ENCODE measurements around the gene CEBPG. TPM values are rescaled to one million over a fixed set of nuclear protein-coding genes. Genes with fewer than 3 reads are reported as not detected.

CEBPG gene
- total RNA-seq, 1 experiment from 2014 or later, result 91.3 TPM

DNA sequence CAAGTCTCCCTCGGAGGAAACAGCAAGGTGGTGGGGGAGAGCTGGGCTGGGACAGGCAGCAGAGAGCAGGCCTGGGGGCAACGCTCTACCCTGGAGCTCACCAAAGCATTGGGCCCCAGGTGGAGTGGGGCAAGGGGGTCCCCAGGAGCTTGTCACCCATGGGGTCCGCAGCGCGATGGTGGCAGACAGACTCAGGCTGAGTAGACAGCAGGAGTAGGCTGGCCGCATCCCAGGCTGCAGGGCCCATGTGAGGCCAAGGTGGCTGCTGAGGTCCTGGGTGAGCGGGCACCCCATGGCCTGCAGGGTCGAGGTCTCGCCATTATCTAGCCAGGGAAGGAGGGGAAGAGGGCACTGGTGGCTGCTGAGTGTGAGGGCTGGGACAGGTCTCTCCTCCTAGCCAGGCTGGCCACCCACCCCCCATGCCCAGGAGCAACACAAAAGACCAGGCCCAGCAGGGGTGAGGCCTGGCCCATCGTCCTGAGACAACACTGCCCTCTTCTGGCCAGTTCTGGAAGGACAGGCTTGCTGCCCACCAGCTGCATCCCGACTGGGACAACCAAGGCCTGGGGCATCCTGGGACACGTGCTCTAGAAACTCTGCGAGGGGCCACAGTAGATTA lies 33.1 kb downstream of the CEBPG start:
- no TSS peak for BruUV-seq (replicated peaks)
- Mint-ChIP-seq H3K4me1 (ENCODE audit: insufficient read depth, unreplicated experiment) (no peaks in the 10 kb centered on the region), H3K9me3 (ENCODE audit: unreplicated experiment) (no peaks in the 10 kb centered on the region), H3K36me3 (ENCODE audit: insufficient read depth, unreplicated experiment) (no peaks in the 10 kb centered on the region), H3K27ac (ENCODE audit: low read depth, unreplicated experiment) (no peak overlapping the region), H3K27me3 (ENCODE audit: insufficient read depth, unreplicated experiment) (no peaks in the 10 kb centered on the region), H3K4me3 (ENCODE audit: unreplicated experiment) (no peak overlapping the region)
- POLR2A ChIA-PET, result interaction anchor here (0.6 kb wide), 1 partner anchor 104 kb away, joined by 3 read pairs; the partner anchor contains the start of gene CEBPA
- DNase-seq (ENCODE audit: unreplicated experiment), result peak; percentile 73
- intact Hi-C loops (cut with micrococcal nuclease), result loop anchor here (1.0 to 2.0 kb wide), 4 partner anchors 74 to 262 kb away; no protein-coding TSS in a partner anchor
- CTCF ChIA-PET, result interaction anchor here (0.5 to 28.9 kb wide), 43 partner anchors 8 to 743 kb away, joined by 3 to 530 read pairs (median 5); no protein-coding TSS in a partner anchor
- TF ChIP-seq CTCF (IDR thresholded peaks at IDR 0.05; ENCODE audit: unreplicated experiment), result peak; percentile 95

DNA sequence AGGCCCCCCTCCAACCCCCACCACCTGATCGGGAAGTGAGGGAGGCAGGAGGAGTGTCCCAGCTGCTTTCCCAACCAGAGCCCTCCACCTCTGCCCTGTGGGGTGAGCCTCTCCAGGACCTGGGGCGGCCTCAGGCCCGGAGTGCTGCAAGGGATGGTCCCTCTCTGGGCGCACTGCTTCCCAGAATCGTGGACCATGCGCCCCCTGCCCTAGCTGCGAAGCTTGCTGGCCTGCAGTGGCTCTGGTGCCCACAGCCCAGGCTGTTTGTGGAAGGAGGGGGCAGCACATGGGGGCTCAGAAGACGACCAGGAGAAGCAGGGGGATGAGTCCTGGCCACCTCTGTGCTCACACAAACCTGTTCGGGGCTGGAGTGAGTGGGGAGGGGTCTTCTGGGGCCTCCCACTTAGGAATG lies 33.6 kb downstream of the CEBPG start:
- H3K27ac Mint-ChIP-seq (ENCODE audit: low read depth, unreplicated experiment), result no peak overlapping the region
- H3K4me3 Mint-ChIP-seq (ENCODE audit: unreplicated experiment), result no peak overlapping the region
- TF ChIP-seq CTCF (IDR thresholded peaks at IDR 0.05; ENCODE audit: unreplicated experiment), result no peak
- no peaks in the 10 kb centered on the region for H3K4me1 Mint-ChIP-seq (ENCODE audit: insufficient read depth, unreplicated experiment)
- H3K27me3 Mint-ChIP-seq (ENCODE audit: insufficient read depth, unreplicated experiment), result no peaks in the 10 kb centered on the region
- intact Hi-C loops (cut with micrococcal nuclease), result loop anchor here (1.0 to 2.0 kb wide), 4 partner anchors 74 to 263 kb away; no protein-coding TSS in a partner anchor
- POLR2A ChIA-PET, result no interaction called here
- DNase-seq (ENCODE audit: unreplicated experiment), result no peak
- H3K9me3 Mint-ChIP-seq (ENCODE audit: unreplicated experiment), result no peaks in the 10 kb centered on the region
- no peaks in the 10 kb centered on the region for H3K36me3 Mint-ChIP-seq (ENCODE audit: insufficient read depth, unreplicated experiment)
- no TSS peak for BruUV-seq (replicated peaks)
- CTCF ChIA-PET, result interaction anchor here (0.5 to 28.9 kb wide), 30 partner anchors 9 to 1990 kb away, joined by 3 to 530 read pairs (median 5); no protein-coding TSS in a partner anchor

DNA sequence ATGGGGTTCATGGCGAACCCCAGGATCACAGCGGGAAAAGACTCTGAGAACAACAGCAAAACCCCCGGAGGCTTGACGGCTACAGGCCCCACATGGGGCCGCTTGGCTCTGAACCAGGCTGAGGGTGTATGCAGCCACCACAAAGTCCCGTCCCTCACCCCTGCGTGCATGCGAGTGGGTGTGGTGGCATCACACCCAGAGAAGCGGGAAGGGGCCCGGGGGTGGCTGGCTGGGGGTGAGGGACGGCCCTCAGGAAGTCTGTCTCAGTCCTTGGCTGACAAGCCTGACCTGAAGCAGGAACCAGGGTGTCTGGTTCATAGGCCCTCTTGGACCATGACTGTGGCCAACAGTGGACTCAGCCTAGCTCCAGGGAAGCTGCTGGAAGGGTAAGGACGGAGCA lies 34.2 kb downstream of the CEBPG start:
- Mint-ChIP-seq H3K27ac (ENCODE audit: low read depth, unreplicated experiment) (no peak overlapping the region), H3K27me3 (ENCODE audit: insufficient read depth, unreplicated experiment) (no peaks in the 10 kb centered on the region), H3K36me3 (ENCODE audit: insufficient read depth, unreplicated experiment) (no peaks in the 10 kb centered on the region), H3K4me3 (ENCODE audit: unreplicated experiment) (no peak overlapping the region), H3K9me3 (ENCODE audit: unreplicated experiment) (no peaks in the 10 kb centered on the region), H3K4me1 (ENCODE audit: insufficient read depth, unreplicated experiment) (no peaks in the 10 kb centered on the region)
- intact Hi-C loops (cut with micrococcal nuclease), result loop anchor here (1.0 to 2.0 kb wide), 4 partner anchors 75 to 263 kb away; no protein-coding TSS in a partner anchor
- no peak for DNase-seq (ENCODE audit: unreplicated experiment)
- no peak for TF ChIP-seq CTCF (IDR thresholded peaks at IDR 0.05; ENCODE audit: unreplicated experiment)
- BruUV-seq (replicated peaks), result no TSS peak
- CTCF ChIA-PET, result interaction anchor here (0.5 to 28.9 kb wide), 12 partner anchors 10 to 1989 kb away, joined by 3 to 530 read pairs (median 4); no protein-coding TSS in a partner anchor
- POLR2A ChIA-PET, result no interaction called here

- CTCF ChIA-PET, result interaction anchor here (0.6 to 28.9 kb wide), 10 partner anchors 9 to 365 kb away, joined by 3 to 530 read pairs (median 4); no protein-coding TSS in a partner anchor
Measured at GRCh38 chr19:33408116-33408515, 34.6 kb downstream of the CEBPG start.

More at GRCh38 chr19:33408116-33408515, 34.6 kb downstream of the CEBPG start:
- Mint-ChIP-seq H3K36me3 (ENCODE audit: insufficient read depth, unreplicated experiment) (no peaks in the 10 kb centered on the region), H3K9me3 (ENCODE audit: unreplicated experiment) (no peaks in the 10 kb centered on the region), H3K4me1 (ENCODE audit: insufficient read depth, unreplicated experiment) (no peaks in the 10 kb centered on the region), H3K27me3 (ENCODE audit: insufficient read depth, unreplicated experiment) (no peaks in the 10 kb centered on the region), H3K27ac (ENCODE audit: low read depth, unreplicated experiment) (no peak overlapping the region), H3K4me3 (ENCODE audit: unreplicated experiment) (no peak overlapping the region)
- intact Hi-C loops (cut with micrococcal nuclease), result no loop called here
- no peak for TF ChIP-seq CTCF (IDR thresholded peaks at IDR 0.05; ENCODE audit: unreplicated experiment)
- no peak for DNase-seq (ENCODE audit: unreplicated experiment)
- BruUV-seq (replicated peaks), result no TSS peak
- POLR2A ChIA-PET, result no interaction called here

All from MCF 10A (cell line).